GM23338 (cell line): ENCODE data around the gene PAH. TPM values are rescaled to one million over a fixed set of nuclear protein-coding genes. Genes with fewer than 3 reads are reported as not detected.

Experiments
- ATAC-seq: fragments of 200-7000 bp; cut with Tn5 transposase; 3 replicates; pipeline ENCODE4 v1.9.1; 2020
- DNase-seq: peaks from one replicate; pipeline ENCODE4 v3.0.0-alpha.2; 2015; ENCODE audit warnings: low spot score
- H2AFZ ChIP-seq: fragments of 200-600 bp; sonication (generic); 2 replicates; pipeline ENCODE4 v1.8.0; 2016; ENCODE audit warnings: antibody characterized with exemption, mild to moderate bottlenecking, moderate library complexity
- H3F3A ChIP-seq: fragments of 200-600 bp; sonication (generic); replicated peaks from 2 replicates; pipeline ENCODE4 v1.8.0; 2017; ENCODE audit warnings: antibody characterized with exemption, mixed run types, low read depth
- H3K27ac ChIP-seq: fragments of 200-600 bp; sonication (generic); 2 replicates; pipeline ENCODE4 v1.6.1; 2016; ENCODE audit warnings: low read depth
- H3K27me3 ChIP-seq: fragments of 200-600 bp; sonication (generic); 2 replicates; pipeline ENCODE4 v1.8.0; 2016; ENCODE audit warnings: mild to moderate bottlenecking, mixed run types, moderate library complexity; ENCODE audit not compliant: insufficient read depth
- H3K36me3 ChIP-seq: fragments of 200-600 bp; sonication (generic); 2 replicates; pipeline ENCODE4 v1.8.0; 2016; ENCODE audit warnings: mild to moderate bottlenecking; ENCODE audit not compliant: insufficient read depth
- H3K4me1 ChIP-seq: fragments of 200-600 bp; sonication (generic); 2 replicates; pipeline ENCODE4 v1.8.0; 2016; ENCODE audit warnings: mild to moderate bottlenecking, moderate library complexity; ENCODE audit not compliant: insufficient read depth
- H3K4me2 ChIP-seq: fragments of 200-600 bp; sonication (generic); 2 replicates; pipeline ENCODE4 v1.7.1; 2017; ENCODE audit warnings: mixed run types
- H3K4me3 ChIP-seq: fragments of 200-600 bp; sonication (generic); 2 replicates; pipeline ENCODE4 v1.6.1; 2016; ENCODE audit warnings: mixed run types
- H3K79me2 ChIP-seq: fragments of 200-600 bp; sonication (generic); replicated peaks from 2 replicates; pipeline ENCODE4 v1.8.0; 2017; ENCODE audit warnings: mild to moderate bottlenecking; ENCODE audit not compliant: insufficient read depth
- H3K9me2 ChIP-seq: fragments of 200-600 bp; sonication (generic); 2 replicates; pipeline ENCODE4 v1.8.0; 2017; ENCODE audit not compliant: insufficient read depth
- H4K20me1 ChIP-seq: fragments of 200-600 bp; sonication (generic); replicated peaks from 2 replicates; pipeline ENCODE4 v1.8.0; 2017; ENCODE audit warnings: mild to moderate bottlenecking; ENCODE audit not compliant: insufficient read depth
- H3K27ac Mint-ChIP-seq: 2 replicates; pipeline ENCODE4 v1.8.0; 2020; ENCODE audit warnings: inconsistent platforms, mild to moderate bottlenecking, moderate library complexity, mixed read lengths
- H3K27me3 Mint-ChIP-seq: 3 replicates; pipeline ENCODE4 v1.8.0; 2022; ENCODE audit warnings: low read depth, mild to moderate bottlenecking, moderate library complexity, mixed read lengths, inconsistent platforms; ENCODE audit not compliant: insufficient read depth, poor library complexity
- H3K36me3 Mint-ChIP-seq: 3 replicates; pipeline ENCODE4 v1.8.0; 2021; ENCODE audit warnings: low read depth, mild to moderate bottlenecking, inconsistent platforms, moderate library complexity, mixed read lengths
- H3K4me1 Mint-ChIP-seq: 3 replicates; pipeline ENCODE4 v1.8.0; 2020; ENCODE audit warnings: mild to moderate bottlenecking, inconsistent platforms, mixed read lengths
- H3K4me3 Mint-ChIP-seq: 3 replicates; pipeline ENCODE4 v1.8.0; 2021; ENCODE audit warnings: moderate library complexity, mild to moderate bottlenecking, inconsistent platforms, mixed read lengths
- H3K9me3 Mint-ChIP-seq: 3 replicates; pipeline ENCODE4 v1.8.0; 2020; ENCODE audit warnings: moderate library complexity, mild to moderate bottlenecking, inconsistent platforms, mixed read lengths
- ETS1 ChIP-seq: IDR thresholded peaks from 2 replicates; pipeline ENCODE4 v1.6.1; 2016; ENCODE audit warnings: antibody characterized with exemption
- EZH2 ChIP-seq: fragments of 200-600 bp; sonication (generic); IDR thresholded peaks from one replicate; pipeline ENCODE4 v1.8.0; 2017; ENCODE audit warnings: antibody characterized with exemption, mild to moderate bottlenecking, low read depth; ENCODE audit not compliant: unreplicated experiment
- EZH2phosphoT487 ChIP-seq: fragments of 200-600 bp; sonication (generic); IDR thresholded peaks from one replicate; pipeline ENCODE4 v1.8.1; 2018; ENCODE audit warnings: antibody characterized with exemption; ENCODE audit not compliant: unreplicated experiment
- NANOG ChIP-seq: IDR thresholded peaks from 2 replicates; pipeline ENCODE4 v1.6.1; 2016; ENCODE audit warnings: antibody characterized with exemption, borderline replicate concordance
- REST ChIP-seq: IDR thresholded peaks from one replicate; pipeline ENCODE4 v1.6.1; 2018; ENCODE audit warnings: antibody characterized with exemption; ENCODE audit not compliant: unreplicated experiment
- ZNF114 ChIP-seq: fragments of 250-450 bp; sonication (Bioruptor Pico); IDR thresholded peaks from 2 replicates; pipeline ENCODE4 v1.5.0; 2020; ENCODE audit warnings: mild to moderate bottlenecking, moderate library complexity
- ZNF331 ChIP-seq: fragments of 250-450 bp; sonication (Bioruptor Pico); IDR thresholded peaks from 2 replicates; pipeline ENCODE4 v1.5.0; 2020; ENCODE audit warnings: low read depth, mild to moderate bottlenecking, moderate library complexity
- ZNF462 ChIP-seq: fragments of 250-450 bp; sonication (Bioruptor Pico); IDR thresholded peaks from 2 replicates; pipeline ENCODE4 v1.5.0; 2020; ENCODE audit warnings: mild to moderate bottlenecking, moderate library complexity
- polyA plus RNA-seq: library from polyadenylated mRNA; unstranded; fragments of >200 nt; fragmentation: Nextera tagmentation; extraction: Ambion mirVana; gene quantifications from 2 replicates; pipeline ENCODE4 v1.2.1, GENCODE V29; 2016
- total RNA-seq: library from RNA; depleted of rRNA; stranded (reverse); fragments of >200 nt; shearing (Covaris generic); gene quantifications from 2 replicates; pipeline ENCODE4 v1.2.3, GENCODE V29; 2014

The PAH gene
- total and polyA plus RNA-seq, 2 experiments from 2014 or later: 3.7 to 4.8 TPM

- H3K36me3 Mint-ChIP-seq: no peaks in the 10 kb centered on the region
- Histone ChIP-seq H3K27me3 (peaks cover 100% of the 10 kb centered on the region), H4K20me1 (peaks cover 16% of the 10 kb centered on the region), H3K36me3 (no peaks in the 10 kb centered on the region), H3K79me2 (no peaks in the 10 kb centered on the region), H2AFZ (no peak overlapping the region), H3K9me2 (no peaks in the 10 kb centered on the region), H3K4me3 (no peak overlapping the region), H3F3A (peaks cover 12% of the 10 kb centered on the region; the same call in 1 of the 2 replicates), H3K4me1 (peaks cover 46% of the 10 kb centered on the region), H3K27ac (no peak overlapping the region), H3K4me2 (no peak overlapping the region)
- TF ChIP-seq ZNF114 (CRISPR knock-in tag) (no peak), ETS1 (no peak), ZNF462 (CRISPR knock-in tag) (no peak), EZH2 (no peak)
- no peaks in the 10 kb centered on the region for H3K9me3 Mint-ChIP-seq
- H3K4me1 Mint-ChIP-seq: peaks cover 31% of the 10 kb centered on the region
- no peak overlapping the region for H3K4me3 Mint-ChIP-seq
- H3K27me3 Mint-ChIP-seq: peaks cover 98% of the 10 kb centered on the region
- no peak overlapping the region for H3K27ac Mint-ChIP-seq
- DNase-seq (no peak), ATAC-seq (no peak)
These were observed 37.1 kb upstream of the PAH start for GRCh38 chr12:102954134-102954533.

GRCh38 chr12:102953221-102953620, 36.2 kb upstream of the PAH start:
- Mint-ChIP-seq H3K27ac (no peak overlapping the region), H3K9me3 (no peaks in the 10 kb centered on the region), H3K36me3 (no peaks in the 10 kb centered on the region), H3K27me3 (peaks cover 95% of the 10 kb centered on the region), H3K4me3 (no peak overlapping the region), H3K4me1 (peaks cover 26% of the 10 kb centered on the region)
- peaks cover 5% of the 10 kb centered on the region; the same call in 1 of the 2 replicates for H3F3A ChIP-seq
- DNase-seq (no peak), ATAC-seq (no peak)
- H4K20me1 ChIP-seq: peaks cover 13% of the 10 kb centered on the region
- peaks cover 98% of the 10 kb centered on the region for H3K27me3 ChIP-seq
- H3K79me2 ChIP-seq: no peaks in the 10 kb centered on the region
- H3K9me2 ChIP-seq: no peaks in the 10 kb centered on the region
- TF ChIP-seq ZNF114 (CRISPR knock-in tag): no peak
- TF ChIP-seq EZH2: no peak
- TF ChIP-seq NANOG: no peak
- no peak for TF ChIP-seq EZH2phosphoT487
- TF ChIP-seq REST: no peak
- TF ChIP-seq ZNF331 (CRISPR knock-in tag): no peak
- H3K4me3 ChIP-seq: no peak overlapping the region
- H3K27ac ChIP-seq: no peak overlapping the region
- no peaks in the 10 kb centered on the region for H3K36me3 ChIP-seq
- no peak overlapping the region for H3K4me2 ChIP-seq
- peaks cover 41% of the 10 kb centered on the region for H3K4me1 ChIP-seq
- no peak overlapping the region for H2AFZ ChIP-seq
